Ovary (tissue), 9 donors: ENCODE data around the gene FRMD4A. TPM values are rescaled to one million over a fixed set of nuclear protein-coding genes. Genes with fewer than 3 reads are reported as not detected.

Experiments used
- DNase-seq, 5 donors: peaks; one replicate each; pipeline ENCODE4 v3.0.0-alpha.2; 2019 to 2020
- H3K27ac ChIP-seq, 2 donors: fragments of 200-600 bp; one replicate each; pipeline versions ENCODE4 v1.5.1 to v1.8.0; 2019 to 2022
- H3K27me3 ChIP-seq: fragments of 200-600 bp; one replicate; pipeline ENCODE4 v1.8.0; 2022
- H3K36me3 ChIP-seq: fragments of 200-600 bp; sonication (generic); one replicate; pipeline ENCODE4 v1.5.1; 2019
- H3K4me1 ChIP-seq: one replicate; pipeline ENCODE4 v1.8.1; 2013; ENCODE audit warnings: mild to moderate bottlenecking, moderate library complexity; ENCODE audit not compliant: insufficient read depth
- H3K4me3 ChIP-seq: fragments of 200-600 bp; sonication (generic); one replicate; pipeline ENCODE4 v1.5.1; 2017
- H3K9me3 ChIP-seq, 2 donors: fragments of 200-600 bp in 1 of 2; sonication (generic) in 1 of 2; one replicate each; pipeline versions ENCODE4 v1.5.1 to v1.8.1; 2013 to 2019; ENCODE audit warnings: mild to moderate bottlenecking in 1 of 2, moderate library complexity in 1 of 2
- CTCF ChIP-seq, 3 donors: fragments of 450-650 bp in 2 of 3; fragments of 200-600 bp in 1 of 3; IDR thresholded peaks; one replicate each; pipeline versions ENCODE4 v1.5.1 to v1.8.0; 2016 to 2022; ENCODE audit warnings: antibody characterized with exemption in 3 of 3, mild to moderate bottlenecking in 1 of 3
- EP300 ChIP-seq: sonication (generic); formaldehyde crosslinking; IDR thresholded peaks from one replicate; pipeline ENCODE4 v1.6.1; 2017; ENCODE audit warnings: antibody characterized with exemption
- POLR2A ChIP-seq: fragments of 450-650 bp; IDR thresholded peaks from one replicate; pipeline ENCODE4 v1.6.1; 2017; ENCODE audit warnings: antibody characterized with exemption, mild to moderate bottlenecking, moderate library complexity
- WGBS, 3 donors: extraction: QIAGEN DNeasy Blood & Tissue Kit in 1 of 3; methylation state at CpG; one replicate each; pipeline versions ENCODE4 v1.1.5 to v1.1.7; 2013 to 2017; 5-methylcytosine and 5-hydroxymethylcytosine counted together
- intact Hi-C, 4 donors: fragments of 100-400 bp; cut with DNase I; formaldehyde crosslinking; loops; one replicate each; pipeline versions ENCODE4 v1.11.0 to v1.15.1; 2022 to 2023
- polyA plus RNA-seq, 2 donors: library from polyadenylated mRNA; stranded (reverse); fragments of 200-250 nt in 1 of 2; fragments of 350-450 nt in 1 of 2; fragmentation: Illumina TruSeq in 1 of 2; extraction: RNeasy Lipid Tissue Mini Kit (QIAGEN cat#74804) in 1 of 2; gene quantifications; one replicate each; pipeline ENCODE4 v1.2.3, GENCODE V29; 2013 to 2014
- total RNA-seq, 7 donors: library from RNA; depleted of rRNA in 2 of 7; stranded (reverse); fragments of >200 nt in 2 of 7; fragmentation: NEBNext Ultra II Directional in 3 of 7; extraction: Animal tissue kit (Norgen Biotek cat#: 25700) in 3 of 7; gene quantifications; one replicate each; pipeline versions ENCODE4 v1.1.0 to v1.2.4, GENCODE V29; 2016 to 2023
- donor health status: DM: no; HTN: no; CAD: no; lungs with moderate emphysema.
- donor health status: DM: no; HTN: no; CAD: no.
- donor health status: Bipolar disorder and iron deficiency.
- donor health status: DM: yes; HTN: yes; CAD: no.
- donor health status: DM: no; HTN: no; CAD: no.
- donor health status: DM: yes; HTN: yes; CAD: no.

The FRMD4A gene
- total and polyA plus RNA-seq, 9 donors = 5.5 to 24.7 (median 11.3) TPM

GRCh38 chr10:13823709-13824405 is 506.9 kb downstream of the FRMD4A start:
- Histone ChIP-seq H3K36me3 (no peaks in the 10 kb centered on the region), H3K4me3 (no peak overlapping the region), H3K9me3 (no peaks in the 10 kb centered on the region), H3K27me3 (no peaks in the 10 kb centered on the region), H3K27ac (no peak overlapping the region), H3K4me1 (peaks cover 2% of the 10 kb centered on the region)
- intact Hi-C loops = no loop called here
- no peak for TF ChIP-seq EP300
- TF ChIP-seq POLR2A = no peak
- TF ChIP-seq CTCF (IDR thresholded peaks at IDR 0.05) = no peak
- no peak for DNase-seq
- WGBS, 3 donors = 85 to 88% (median 86%) methylated on average over 9 of the region's 9 CpGs

- H3K4me1 ChIP-seq = peaks cover 2% of the 10 kb centered on the region
- intact Hi-C loops = no loop called here
- no peak overlapping the region for H3K4me3 ChIP-seq
- no peaks in the 10 kb centered on the region for H3K36me3 ChIP-seq
- no peak for TF ChIP-seq CTCF (IDR thresholded peaks at IDR 0.05)
- TF ChIP-seq POLR2A = no peak
- TF ChIP-seq EP300 = no peak
- H3K27ac ChIP-seq = no peak overlapping the region
- WGBS, 3 donors = 53 to 57% (median 57%) methylated on average over 8 of the region's 8 CpGs
- no peaks in the 10 kb centered on the region for H3K27me3 ChIP-seq
- DNase-seq = no peak
- no peaks in the 10 kb centered on the region for H3K9me3 ChIP-seq
Measured at GRCh38 chr10:13823096-13823708, 507.5 kb downstream of the FRMD4A start.

GRCh38 chr10:13822490-13822889 is 508.2 kb downstream of the FRMD4A start:
- no peaks in the 10 kb centered on the region for H3K36me3 ChIP-seq
- no peaks in the 10 kb centered on the region for H3K27me3 ChIP-seq
- no peaks in the 10 kb centered on the region for H3K9me3 ChIP-seq
- DNase-seq = no peak
- no peak overlapping the region for H3K4me3 ChIP-seq
- H3K27ac ChIP-seq = no peak overlapping the region
- intact Hi-C loops = no loop called here
- TF ChIP-seq EP300 = no peak
- no peak for TF ChIP-seq CTCF (IDR thresholded peaks at IDR 0.05)
- no peak for TF ChIP-seq POLR2A
- 88 to 93% (median 88%) methylated on average over 3 of the region's 3 CpGs for WGBS, 3 donors
- peaks cover 2% of the 10 kb centered on the region for H3K4me1 ChIP-seq

- Histone ChIP-seq H3K4me3 (no peak overlapping the region), H3K9me3 (no peaks in the 10 kb centered on the region), H3K27ac (no peak overlapping the region), H3K4me1 (peaks cover 3% of the 10 kb centered on the region), H3K27me3 (no peaks in the 10 kb centered on the region), H3K36me3 (no peaks in the 10 kb centered on the region)
- TF ChIP-seq EP300 (no peak), POLR2A (no peak), CTCF (IDR thresholded peaks at IDR 0.05) (no peak)
- DNase-seq = no peak
- WGBS, 3 donors = 66 to 70% (median 67%) methylated on average over 9 of the region's 9 CpGs
- intact Hi-C loops = no loop called here
Measured at GRCh38 chr10:13820964-13821337, 509.8 kb downstream of the FRMD4A start.
